Retinal pigment epithelial cell (primary cell): ENCODE results near the gene SAT2.

Experiments used
- DNase-seq: peaks from one replicate; pipeline ENCODE4 v3.0.0-alpha.2; 2010; ENCODE audit warnings: low read depth
- H3K4me3 ChIP-seq: 2 replicates; pipeline ENCODE4 v1.5.1; 2011; ENCODE audit warnings: mild to moderate bottlenecking, low read length, control low read depth, moderate library complexity
- CTCF ChIP-seq: conservative IDR thresholded peaks from 2 replicates; pipeline ENCODE4 v1.5.1; 2011; ENCODE audit warnings: low read depth, low read length, control low read depth, inconsistent platforms

The SAT2 gene

GRCh38 chr17:7587420-7588151 is 40.0 kb downstream of the SAT2 start:
- peak; percentile 36 for DNase-seq
- H3K4me3 ChIP-seq: peak overlapping the region; percentile 8

GRCh38 chr17:7586673-7587419 is 40.8 kb downstream of the SAT2 start:
- peak; percentile 26 for TF ChIP-seq CTCF
- H3K4me3 ChIP-seq: no peak overlapping the region
- DNase-seq: no peak

More at GRCh38 chr17:7587420-7588151, 40.0 kb downstream of the SAT2 start:
- TF ChIP-seq CTCF: peak; percentile 9

- H3K4me3 ChIP-seq: peak within 1 kb of the TSS; percentile 71
- TF ChIP-seq CTCF: no peak
- DNase-seq: peak; percentile 84
Observed at GRCh38 chr17:7583253-7584109, 44.1 kb downstream of the SAT2 start, which contains the start of gene MPDU1. TSS of gene MPDU1 (plus strand) at chr17:7583852. CDS start at chr17:7583863, 11 bp downstream.

GRCh38 chr17:7582396-7583252 is 45.0 kb downstream of the SAT2 start:
- no peak for DNase-seq
- H3K4me3 ChIP-seq: no peak overlapping the region
- no peak for TF ChIP-seq CTCF

GRCh38 chr17:7580604-7581575 is 46.7 kb downstream of the SAT2 start:
- no peak overlapping the region for H3K4me3 ChIP-seq
- TF ChIP-seq CTCF: no peak
- DNase-seq: no peak
